Pancreas (tissue), 10 donors: ENCODE results near the gene SLC25A2. TPM values are rescaled to one million over a fixed set of nuclear protein-coding genes. Genes with fewer than 3 reads are reported as not detected.

ENCODE experiments used
- ATAC-seq, 4 donors: fragments of 200-7000 bp; cut with Tn5 transposase; one replicate each; pipeline versions ENCODE4 v1.8.0 to v1.9.1; 2020; ENCODE audit warnings: mild to moderate bottlenecking in 4 of 4, moderate library complexity in 4 of 4
- DNase-seq, 6 donors: peaks; one replicate each; pipeline ENCODE4 v3.0.0-alpha.2; 2020
- FAIRE-seq: peaks from 2 replicates; lab custom pipeline; 2012; peaks lifted over from hg19 to GRCh38; lab: Jason Lieb, UNC
- H3K27ac ChIP-seq, 4 donors: fragments of 200-600 bp; sonication (generic); 1 replicate in 3 of 4; 2 replicates in 1 of 4; pipeline versions ENCODE4 v1.5.0 to v1.8.0; 2020
- H3K27me3 ChIP-seq, 4 donors: fragments of 200-600 bp; one replicate each; pipeline ENCODE4 v1.8.0; 2021
- H3K36me3 ChIP-seq, 3 donors: fragments of 200-600 bp; sonication (generic) in 1 of 3; one replicate each; pipeline versions ENCODE4 v1.5.0 to v1.8.0; 2020 to 2021
- H3K4me1 ChIP-seq, 3 donors: fragments of 200-600 bp; one replicate each; pipeline ENCODE4 v1.8.0; 2021
- H3K4me3 ChIP-seq, 4 donors: fragments of 200-600 bp; sonication (generic) in 2 of 4; one replicate each; pipeline versions ENCODE4 v1.5.0 to v1.8.0; 2020 to 2021
- H3K9me3 ChIP-seq, 4 donors: fragments of 200-600 bp; one replicate each; pipeline ENCODE4 v1.8.0; 2021
- WGBS, 2 donors: extraction: QIAGEN DNeasy Blood & Tissue Kit; methylation state at CpG; one replicate each; pipeline ENCODE4 v1.1.7; 2013; 5-methylcytosine and 5-hydroxymethylcytosine counted together
- intact Hi-C, 3 donors: fragments of 100-400 bp; cut with DNase I; formaldehyde crosslinking; loops; one replicate each; pipeline versions ENCODE4 v1.11.1 to v1.14.2; 2022
- polyA plus RNA-seq, 2 donors: library from polyadenylated mRNA; stranded (reverse); fragments of 200-250 nt; gene quantifications; one replicate each; pipeline ENCODE4 v1.2.3, GENCODE V29; 2013
- total RNA-seq, 6 donors: library from RNA; stranded (reverse); fragmentation: NEBNext Ultra II Directional in 4 of 6; extraction: Animal tissue kit (Norgen Biotek cat#: 25700) in 4 of 6; gene quantifications; one replicate each; pipeline versions ENCODE4 v1.2.1 to v1.2.4, GENCODE V29; 2021 to 2023
- TF ChIP-seq, protein P1 (sequence below), 4 donors: fragments of 200-600 bp; sonication (generic) in 3 of 4; IDR thresholded peaks; one replicate each; pipeline versions ENCODE4 v1.5.0 to v1.8.0; 2021; ENCODE audit warnings: antibody characterized with exemption in 4 of 4
- donor health status: healthy with polysubstance abuse.
- donor health status: DM: no; HTN: no; CAD: no; lungs with moderate emphysema.
- donor health status: DM: no; HTN: no; CAD: no.
- donor health status: control.
- donor health status: control.
- donor health status: Bipolar disorder and iron deficiency.
- donor health status: DM: yes; HTN: yes; CAD: no.
- donor health status: DM: no; HTN: no; CAD: no.
- donor health status: DM: no; HTN: no; CAD: no.
- donor health status: DM: yes; HTN: yes; CAD: no.

SLC25A2 gene
- total and polyA plus RNA-seq, 8 donors, result 0.14 to 0.69 (median 0.19) TPM; not detected in 2

DNA sequence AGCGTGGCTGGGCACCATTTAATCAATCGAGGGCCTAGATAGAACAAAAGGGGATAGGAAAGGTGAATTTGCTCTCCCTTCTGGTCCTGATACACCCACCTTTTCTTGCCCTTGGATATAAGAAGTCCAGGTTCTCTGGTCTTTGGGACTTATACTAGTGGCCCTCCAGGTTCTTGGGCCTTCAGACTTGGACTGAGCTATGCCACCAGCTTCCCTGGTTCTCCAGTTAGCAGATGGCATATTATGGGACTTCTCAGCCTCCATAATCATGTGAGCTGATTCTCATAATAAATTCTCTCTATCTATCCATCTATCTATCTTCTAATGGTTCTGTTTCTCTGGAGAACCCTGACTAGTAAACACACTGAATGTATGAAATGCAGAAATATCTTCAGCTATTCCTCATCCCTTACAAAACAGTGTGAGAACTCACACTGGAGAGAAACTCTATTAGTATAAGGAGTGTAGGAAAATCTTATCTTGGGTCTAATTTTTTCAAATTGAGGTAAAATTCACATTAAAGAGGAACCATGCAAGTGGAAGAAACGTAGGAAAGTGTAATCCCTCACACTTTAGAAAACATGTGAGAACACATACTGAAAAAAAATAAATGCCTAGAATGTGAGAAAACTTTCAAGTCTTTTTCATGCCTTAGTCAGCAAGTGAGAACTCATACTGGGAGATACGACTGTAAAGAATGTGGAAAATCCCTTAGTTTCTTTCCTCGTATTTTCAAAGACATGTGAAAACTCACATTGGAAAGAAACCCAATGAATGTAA lies 43.2 kb downstream of the SLC25A2 start:
- intact Hi-C loops, result no loop called here
- DNase-seq (no peak), FAIRE-seq (no peak), ATAC-seq (no peak)
- Histone ChIP-seq H3K27me3 (no peaks in the 10 kb centered on the region), H3K4me3 (no peak overlapping the region), H3K4me1 (no peaks in the 10 kb centered on the region), H3K9me3 (peaks cover 0 to 18% (median 8%) of the 10 kb centered on the region in 4 donors), H3K36me3 (no peaks in the 10 kb centered on the region), H3K27ac (no peak overlapping the region)
- TF ChIP-seq, protein P1, sequence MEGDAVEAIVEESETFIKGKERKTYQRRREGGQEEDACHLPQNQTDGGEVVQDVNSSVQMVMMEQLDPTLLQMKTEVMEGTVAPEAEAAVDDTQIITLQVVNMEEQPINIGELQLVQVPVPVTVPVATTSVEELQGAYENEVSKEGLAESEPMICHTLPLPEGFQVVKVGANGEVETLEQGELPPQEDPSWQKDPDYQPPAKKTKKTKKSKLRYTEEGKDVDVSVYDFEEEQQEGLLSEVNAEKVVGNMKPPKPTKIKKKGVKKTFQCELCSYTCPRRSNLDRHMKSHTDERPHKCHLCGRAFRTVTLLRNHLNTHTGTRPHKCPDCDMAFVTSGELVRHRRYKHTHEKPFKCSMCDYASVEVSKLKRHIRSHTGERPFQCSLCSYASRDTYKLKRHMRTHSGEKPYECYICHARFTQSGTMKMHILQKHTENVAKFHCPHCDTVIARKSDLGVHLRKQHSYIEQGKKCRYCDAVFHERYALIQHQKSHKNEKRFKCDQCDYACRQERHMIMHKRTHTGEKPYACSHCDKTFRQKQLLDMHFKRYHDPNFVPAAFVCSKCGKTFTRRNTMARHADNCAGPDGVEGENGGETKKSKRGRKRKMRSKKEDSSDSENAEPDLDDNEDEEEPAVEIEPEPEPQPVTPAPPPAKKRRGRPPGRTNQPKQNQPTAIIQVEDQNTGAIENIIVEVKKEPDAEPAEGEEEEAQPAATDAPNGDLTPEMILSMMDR (IDR thresholded peaks at IDR 0.05), result no peak
- 70 to 76% methylated on average over 5 of the region's 5 CpGs for WGBS, 2 donors

DNA sequence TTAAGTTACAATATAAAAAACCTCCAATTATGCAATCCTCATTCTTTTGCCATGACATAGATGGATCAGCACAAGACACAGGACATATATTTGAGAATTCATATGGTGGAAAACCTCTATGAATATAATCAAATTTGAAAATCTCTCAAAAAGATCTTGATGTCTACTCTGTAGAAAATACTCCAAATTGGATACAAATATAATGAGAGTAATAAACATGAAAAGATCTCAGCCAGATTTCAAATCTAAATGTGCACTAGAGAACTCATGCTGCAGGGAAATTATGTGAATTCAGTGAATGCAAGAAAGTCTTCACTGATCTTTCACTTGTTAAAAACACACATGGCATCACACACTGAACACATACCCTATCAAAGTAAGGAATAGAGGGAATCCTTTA lies 44.9 kb downstream of the SLC25A2 start:
- no peaks in the 10 kb centered on the region for H3K27me3 ChIP-seq
- ATAC-seq (no peak), DNase-seq (no peak), FAIRE-seq (no peak)
- H3K4me3 ChIP-seq, result no peak overlapping the region
- intact Hi-C loops, result no loop called here
- no peak overlapping the region for H3K27ac ChIP-seq
- H3K4me1 ChIP-seq, result no peaks in the 10 kb centered on the region
- TF ChIP-seq, protein P1 (IDR thresholded peaks at IDR 0.05), result no peak
- H3K36me3 ChIP-seq, result no peaks in the 10 kb centered on the region
- peaks cover 0 to 13% (median 9%) of the 10 kb centered on the region in 4 donors for H3K9me3 ChIP-seq

DNA sequence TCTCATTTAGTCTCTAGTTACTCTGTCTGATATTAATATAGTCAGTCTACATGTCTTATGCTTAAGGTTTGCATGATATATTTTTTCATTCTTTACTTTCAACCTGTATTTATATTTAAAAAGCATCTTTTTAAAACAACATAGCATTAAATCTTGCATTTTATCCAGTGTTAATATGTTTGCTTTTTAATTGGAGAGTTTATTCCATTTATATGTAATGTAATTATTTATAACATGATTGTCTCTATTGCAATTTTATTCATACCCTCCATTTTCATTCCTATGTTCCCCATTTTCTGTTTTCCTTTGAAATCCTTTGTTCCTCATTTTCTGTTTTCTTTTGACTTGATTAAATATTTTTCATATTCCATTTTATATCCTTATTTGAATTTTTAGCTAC lies 45.4 kb downstream of the SLC25A2 start:
- peak; percentile 5 for FAIRE-seq
- H3K4me1 ChIP-seq, result no peaks in the 10 kb centered on the region
- no peak for ATAC-seq

More for the DNA sequence above, 45.4 kb downstream of the SLC25A2 start:
- no peaks in the 10 kb centered on the region for H3K27me3 ChIP-seq
- H3K4me3 ChIP-seq, result no peak overlapping the region
- TF ChIP-seq, protein P1 (IDR thresholded peaks at IDR 0.05), result no peak
- no peaks in the 10 kb centered on the region for H3K36me3 ChIP-seq
- intact Hi-C loops, result no loop called here
- H3K27ac ChIP-seq, result no peak overlapping the region
- no peak for DNase-seq
- H3K9me3 ChIP-seq, result peaks cover 0 to 13% (median 8%) of the 10 kb centered on the region in 4 donors

Other genes with a start within 250 kb of the SLC25A2 start
Only the 30 nearest of the 38 such genes appear.
- under 1 TPM; 0.23 to 0.70 (median 0.45) TPM for gene PCDHB7, start 131.4 kb downstream of the SLC25A2 start, total RNA-seq
- gene PCDHB7, start 131.4 kb downstream of the SLC25A2 start, polyA plus RNA-seq, result under 1 TPM; 0.15 to 0.49 TPM
- gene PCDHB8, start 126.3 kb downstream of the SLC25A2 start, total RNA-seq, result 1 to 10 TPM in 5 of 6 donors, under 1 TPM in 1; 0.43 to 2.9 (median 2.4) TPM
- under 1 TPM; 0.46 to 0.49 TPM for gene PCDHB8, start 126.3 kb downstream of the SLC25A2 start, polyA plus RNA-seq
- gene PCDHB16, start 121.7 kb downstream of the SLC25A2 start, total RNA-seq, result 1 to 10 TPM in 5 of 6 donors, under 1 TPM in 1; 0.98 to 2.5 (median 1.8) TPM
- 1 to 10 TPM in 1 of 2 donors, under 1 TPM in 1; 0.87 to 1.5 TPM for gene PCDHB16, start 121.7 kb downstream of the SLC25A2 start, polyA plus RNA-seq
- 1 to 10 TPM in 1 of 6 donors, under 1 TPM in 5; 0.35 to 1.1 (median 0.51) TPM for gene PCDHB9, start 116.9 kb downstream of the SLC25A2 start, total RNA-seq
- gene PCDHB9, start 116.9 kb downstream of the SLC25A2 start, polyA plus RNA-seq, result 1 to 10 TPM in 1 of 2 donors, under 1 TPM in 1; 0.76 to 1.2 TPM
- gene PCDHB10, start 111.7 kb downstream of the SLC25A2 start, total RNA-seq, result 1 to 10 TPM in 1 of 6 donors, under 1 TPM in 5; 0.49 to 1.5 (median 0.63) TPM
- gene PCDHB10, start 111.7 kb downstream of the SLC25A2 start, polyA plus RNA-seq, result 1 to 10 TPM in 1 of 2 donors, under 1 TPM in 1; 0.30 to 1.4 TPM
- gene PCDHB11, start 104.4 kb downstream of the SLC25A2 start, total RNA-seq, result 1 to 10 TPM; 2.1 to 9.0 (median 4.9) TPM
- gene PCDHB11, start 104.4 kb downstream of the SLC25A2 start, polyA plus RNA-seq, result 1 to 10 TPM in 1 of 2 donors, under 1 TPM in 1; 0.72 to 2.3 TPM
- gene PCDHB12, start 95.3 kb downstream of the SLC25A2 start, total RNA-seq, result 1 to 10 TPM; 1.3 to 2.5 (median 1.5) TPM
- 1 to 10 TPM in 1 of 2 donors, under 1 TPM in 1; 0.46 to 1.3 TPM for gene PCDHB12, start 95.3 kb downstream of the SLC25A2 start, polyA plus RNA-seq
- 1 to 10 TPM; 2.4 to 3.3 (median 3.0) TPM for gene PCDHB13, start 90.1 kb downstream of the SLC25A2 start, total RNA-seq
- 1 to 10 TPM; 1.2 to 1.9 TPM for gene PCDHB13, start 90.1 kb downstream of the SLC25A2 start, polyA plus RNA-seq
- gene PCDHB14, start 80.7 kb downstream of the SLC25A2 start, total RNA-seq, result 1 to 10 TPM; 1.9 to 2.7 (median 2.1) TPM
- gene PCDHB14, start 80.7 kb downstream of the SLC25A2 start, polyA plus RNA-seq, result 1 to 10 TPM; 2.8 to 2.9 TPM
- gene PCDHB15, start 58.7 kb downstream of the SLC25A2 start, total RNA-seq, result 1 to 10 TPM; 1.7 to 2.6 (median 2.4) TPM
- gene PCDHB15, start 58.7 kb downstream of the SLC25A2 start, polyA plus RNA-seq, result 1 to 10 TPM; 1.8 to 2.8 TPM
- 10 to 100 TPM; 17.7 to 40.2 (median 22.7) TPM for gene TAF7, start 16.7 kb upstream of the SLC25A2 start, total RNA-seq
- 10 to 100 TPM; 16.6 to 47.4 TPM for gene TAF7, start 16.7 kb upstream of the SLC25A2 start, polyA plus RNA-seq
- under 1 TPM; 0.22 to 0.67 (median 0.40) TPM for gene PCDHGA1, start 26.5 kb upstream of the SLC25A2 start, total RNA-seq
- under 1 TPM; 0.19 to 0.33 TPM for gene PCDHGA1, start 26.5 kb upstream of the SLC25A2 start, polyA plus RNA-seq
- gene PCDHGA2, start 34.7 kb upstream of the SLC25A2 start, total RNA-seq, result 1 to 10 TPM in 5 of 6 donors, under 1 TPM in 1; 0.75 to 2.1 (median 1.5) TPM
- under 1 TPM; 0.46 to 0.94 TPM for gene PCDHGA2, start 34.7 kb upstream of the SLC25A2 start, polyA plus RNA-seq
- gene PCDHGA3, start 39.8 kb upstream of the SLC25A2 start, total RNA-seq, result 1 to 10 TPM in 5 of 6 donors, under 1 TPM in 1; 0.98 to 2.4 (median 1.7) TPM
- under 1 TPM; 0.52 to 0.87 TPM for gene PCDHGA3, start 39.8 kb upstream of the SLC25A2 start, polyA plus RNA-seq
- 1 to 10 TPM; 1.5 to 3.2 (median 1.9) TPM for gene PCDHGB1, start 46.0 kb upstream of the SLC25A2 start, total RNA-seq
- 1 to 10 TPM in 1 of 2 donors, under 1 TPM in 1; 0.31 to 1.1 TPM for gene PCDHGB1, start 46.0 kb upstream of the SLC25A2 start, polyA plus RNA-seq
- 1 to 10 TPM; 1.8 to 2.9 (median 2.2) TPM for gene PCDHGA4, start 51.0 kb upstream of the SLC25A2 start, total RNA-seq
- 1 to 10 TPM in 1 of 2 donors, under 1 TPM in 1; 0.61 to 1.0 TPM for gene PCDHGA4, start 51.0 kb upstream of the SLC25A2 start, polyA plus RNA-seq
- 1 to 10 TPM; 1.8 to 2.8 (median 2.2) TPM for gene PCDHGB2, start 55.9 kb upstream of the SLC25A2 start, total RNA-seq
- gene PCDHGB2, start 55.9 kb upstream of the SLC25A2 start, polyA plus RNA-seq, result 1 to 10 TPM in 1 of 2 donors, under 1 TPM in 1; 0.63 to 1.1 TPM
- gene PCDHGA5, start 60.1 kb upstream of the SLC25A2 start, total RNA-seq, result 1 to 10 TPM; 1.2 to 2.1 (median 1.6) TPM
- gene PCDHGA5, start 60.1 kb upstream of the SLC25A2 start, polyA plus RNA-seq, result 1 to 10 TPM in 1 of 2 donors, under 1 TPM in 1; 0.40 to 1.1 TPM
- gene PCDHGB3, start 66.2 kb upstream of the SLC25A2 start, total RNA-seq, result 1 to 10 TPM; 1.7 to 3.0 (median 2.3) TPM
- gene PCDHGB3, start 66.2 kb upstream of the SLC25A2 start, polyA plus RNA-seq, result under 1 TPM; 0.59 to 0.99 TPM
- gene PCDHGA6, start 69.8 kb upstream of the SLC25A2 start, total RNA-seq, result 1 to 10 TPM; 1.4 to 3.1 (median 2.0) TPM
- gene PCDHGA6, start 69.8 kb upstream of the SLC25A2 start, polyA plus RNA-seq, result 1 to 10 TPM; 1.1 to 1.4 TPM
- 1 to 10 TPM; 1.2 to 2.0 (median 1.7) TPM for gene PCDHGA7, start 78.7 kb upstream of the SLC25A2 start, total RNA-seq
- 1 to 10 TPM in 1 of 2 donors, under 1 TPM in 1; 0.92 to 1.3 TPM for gene PCDHGA7, start 78.7 kb upstream of the SLC25A2 start, polyA plus RNA-seq
- 1 to 10 TPM; 1.5 to 3.1 (median 1.9) TPM for gene PCDHGB4, start 83.6 kb upstream of the SLC25A2 start, total RNA-seq
- gene PCDHGB4, start 83.6 kb upstream of the SLC25A2 start, polyA plus RNA-seq, result under 1 TPM; 0.56 to 0.65 TPM
- gene PCDHGA8, start 88.6 kb upstream of the SLC25A2 start, total RNA-seq, result 1 to 10 TPM in 2 of 6 donors, under 1 TPM in 4; 0.72 to 1.1 (median 0.91) TPM
- under 1 TPM; 0.12 to 0.49 TPM for gene PCDHGA8, start 88.6 kb upstream of the SLC25A2 start, polyA plus RNA-seq
- 1 to 10 TPM; 4.0 to 7.9 (median 5.4) TPM for gene PCDHGB5, start 93.9 kb upstream of the SLC25A2 start, total RNA-seq
- gene PCDHGB5, start 93.9 kb upstream of the SLC25A2 start, polyA plus RNA-seq, result 1 to 10 TPM; 1.1 to 1.4 TPM
- gene PCDHGA9, start 98.7 kb upstream of the SLC25A2 start, total RNA-seq, result 1 to 10 TPM; 1.4 to 3.0 (median 2.3) TPM
- gene PCDHGA9, start 98.7 kb upstream of the SLC25A2 start, polyA plus RNA-seq, result 1 to 10 TPM in 1 of 2 donors, under 1 TPM in 1; 0.31 to 1.3 TPM
- 1 to 10 TPM; 1.7 to 4.0 (median 2.6) TPM for gene PCDHGB6, start 104.0 kb upstream of the SLC25A2 start, total RNA-seq
- 1 to 10 TPM in 1 of 2 donors, under 1 TPM in 1; 0.63 to 1.1 TPM for gene PCDHGB6, start 104.0 kb upstream of the SLC25A2 start, polyA plus RNA-seq
- gene PCDHGA10, start 108.9 kb upstream of the SLC25A2 start, total RNA-seq, result 1 to 10 TPM; 1.2 to 3.1 (median 2.1) TPM
- under 1 TPM; 0.26 to 0.95 TPM for gene PCDHGA10, start 108.9 kb upstream of the SLC25A2 start, polyA plus RNA-seq
- 1 to 10 TPM; 3.3 to 5.6 (median 3.9) TPM for gene PCDHGB7, start 113.6 kb upstream of the SLC25A2 start, total RNA-seq
- 1 to 10 TPM; 1.0 to 1.1 TPM for gene PCDHGB7, start 113.6 kb upstream of the SLC25A2 start, polyA plus RNA-seq
- 1 to 10 TPM; 1.2 to 2.6 (median 1.6) TPM for gene PCDHGA11, start 117.0 kb upstream of the SLC25A2 start, total RNA-seq
- gene PCDHGA11, start 117.0 kb upstream of the SLC25A2 start, polyA plus RNA-seq, result under 1 TPM; 0.23 to 0.99 TPM
- 1 to 10 TPM; 1.2 to 2.3 (median 1.6) TPM for gene PCDHGA12, start 126.5 kb upstream of the SLC25A2 start, total RNA-seq
- gene PCDHGA12, start 126.5 kb upstream of the SLC25A2 start, polyA plus RNA-seq, result 1 to 10 TPM in 1 of 2 donors, under 1 TPM in 1; 0.33 to 1.2 TPM